PC-3 (cell line): Measurements from ENCODE around the gene SLC6A20. TPM values are rescaled to one million over a fixed set of nuclear protein-coding genes. Genes with fewer than 3 reads are reported as not detected.

ENCODE experiments used
- ATAC-seq: fragments of 200-7000 bp; cut with Tn5 transposase; 2 replicates; pipeline ENCODE4 v1.9.1; 2020; ENCODE audit warnings: mild to moderate bottlenecking, moderate library complexity
- BruUV-seq: library from RNA; stranded (reverse); fragments of 400-500 nt; replicated peaks from 2 replicates; lab custom pipeline; 2021; lab: Mats Ljungman, UMichigan
- CTCF ChIA-PET: fragments of 300-600 bp; sonication (Branson Sonifier 250); formaldehyde crosslinking; loops from one replicate; lab custom pipeline; 2022; ENCODE audit warnings: antibody characterized with exemption; lab: Charles Lee
- POLR2A ChIA-PET: fragments of 300-600 bp; sonication (Branson Sonifier 250); formaldehyde crosslinking; loops from one replicate; lab custom pipeline; 2022; ENCODE audit warnings: antibody characterized with exemption; ENCODE audit not compliant: unreplicated experiment; lab: Charles Lee
- DNase-seq: peaks from one replicate; pipeline ENCODE4 v3.0.0-alpha.2; 2015
- H2AFZ ChIP-seq: fragments of 300-600 bp; sonication (generic); 2 replicates; pipeline ENCODE4 v1.6.0; 2016; ENCODE audit warnings: antibody characterized with exemption, low read length
- H3F3A ChIP-seq: fragments of 300-600 bp; sonication (generic); one replicate; pipeline ENCODE4 v1.6.0; 2017; ENCODE audit warnings: antibody characterized with exemption, low read length, control low read depth, mild to moderate bottlenecking; ENCODE audit not compliant: unreplicated experiment
- H3K27ac ChIP-seq: fragments of 300-600 bp; sonication (generic); 2 replicates; pipeline ENCODE4 v1.5.1; 2016; ENCODE audit warnings: mild to moderate bottlenecking, low read length
- H3K27me3 ChIP-seq: fragments of 300-600 bp; sonication (generic); 2 replicates; pipeline ENCODE4 v1.6.1; 2016; ENCODE audit warnings: low read length, mixed read lengths
- H3K36me3 ChIP-seq: fragments of 300-600 bp; sonication (generic); 2 replicates; pipeline ENCODE4 v1.6.1; 2016; ENCODE audit warnings: low read depth, mixed run types, low read length, mixed read lengths
- H3K4me1 ChIP-seq: fragments of 300-600 bp; sonication (generic); 2 replicates; pipeline ENCODE4 v1.5.1; 2016; ENCODE audit warnings: low read length; ENCODE audit not compliant: insufficient read depth
- H3K4me2 ChIP-seq: fragments of 300-600 bp; sonication (generic); 2 replicates; pipeline ENCODE4 v1.6.0; 2016; ENCODE audit warnings: low read length
- H3K4me3 ChIP-seq: fragments of 300-600 bp; sonication (generic); 2 replicates; pipeline ENCODE4 v1.5.1; 2016; ENCODE audit warnings: mild to moderate bottlenecking, low read length, mixed read lengths
- H3K79me2 ChIP-seq: fragments of 300-600 bp; sonication (generic); 2 replicates; pipeline ENCODE4 v1.6.1; 2017; ENCODE audit warnings: low read length, mixed read lengths
- H3K9ac ChIP-seq: fragments of 300-600 bp; sonication (generic); 2 replicates; pipeline ENCODE4 v1.6.0; 2016; ENCODE audit warnings: mild to moderate bottlenecking, low read length
- H3K9me2 ChIP-seq: fragments of 300-600 bp; sonication (generic); replicated peaks from 2 replicates; pipeline ENCODE4 v1.6.1; 2016; ENCODE audit warnings: mixed run types, low read length, mixed read lengths
- H3K9me3 ChIP-seq: fragments of 300-600 bp; sonication (generic); 2 replicates; pipeline ENCODE4 v1.6.1; 2016; ENCODE audit warnings: low read length, mixed read lengths
- H4K20me1 ChIP-seq: fragments of 300-600 bp; sonication (generic); 2 replicates; pipeline ENCODE4 v1.6.1; 2016; ENCODE audit warnings: low read length, mixed read lengths
- CTCF ChIP-seq: fragments of 300-600 bp; sonication (generic); conservative IDR thresholded peaks from 2 replicates; pipeline ENCODE4 v1.5.1; 2017; ENCODE audit warnings: antibody characterized with exemption, low read depth, mild to moderate bottlenecking, low read length
- EZH2 ChIP-seq: fragments of 300-600 bp; sonication (generic); IDR thresholded peaks from one replicate; pipeline ENCODE4 v1.6.1; 2017; ENCODE audit warnings: antibody characterized with exemption, mild to moderate bottlenecking, low read length; ENCODE audit not compliant: unreplicated experiment
- EZH2phosphoT487 ChIP-seq: fragments of 300-600 bp; sonication (generic); IDR thresholded peaks from 2 replicates; pipeline ENCODE4 v1.6.1; 2018; ENCODE audit warnings: mild to moderate bottlenecking, antibody characterized with exemption, low read length, borderline replicate concordance
- intact Hi-C: fragments of 100-400 bp; cut with micrococcal nuclease; formaldehyde crosslinking; loops from 2 replicates; pipeline ENCODE4 v1.9.0; 2023
- total RNA-seq: library from RNA; depleted of rRNA; stranded (reverse); fragments of >200 nt; gene quantifications from 2 replicates; pipeline ENCODE4 v1.2.3, GENCODE V29; 2014

The SLC6A20 gene
- total RNA-seq, 1 experiment from 2014 or later, result not detected

- CTCF ChIA-PET, result interaction anchor here (0.5 to 2.5 kb wide), 3 partner anchors 15 to 168 kb away, joined by 3 to 41 read pairs (median 7); no protein-coding TSS in a partner anchor
- POLR2A ChIA-PET, result no interaction called here
- Histone ChIP-seq H4K20me1 (no peaks in the 10 kb centered on the region), H3K4me2 (no peak overlapping the region), H3K27ac (no peak overlapping the region), H3K27me3 (no peaks in the 10 kb centered on the region), H3K9me3 (no peaks in the 10 kb centered on the region), H3K4me3 (no peak overlapping the region), H3K4me1 (0 out of 2 replicates have a peak, but pooled peaks cover 7% of the 10 kb centered on the region), H3K36me3 (no peaks in the 10 kb centered on the region), H3K79me2 (no peaks in the 10 kb centered on the region), H2AFZ (no peak overlapping the region), H3K9me2 (no peaks in the 10 kb centered on the region), H3K9ac (no peak overlapping the region), H3F3A (no peaks in the 10 kb centered on the region)
- TF ChIP-seq EZH2 (no peak), CTCF (no peak), EZH2phosphoT487 (no peak)
- BruUV-seq, result no TSS peak
- intact Hi-C loops, result loop anchor here (1.0 to 2.0 kb wide), 5 partner anchors 56 to 317 kb away; no protein-coding TSS in a partner anchor
- ATAC-seq, result no peak
- no peak for DNase-seq
Observed at GRCh38 chr3:45761831-45762230, 34.5 kb downstream of the SLC6A20 start.

GRCh38 chr3:45760878-45761711 lies 35.2 kb downstream of the SLC6A20 start:
- no TSS peak for BruUV-seq
- Histone ChIP-seq H3K36me3 (no peaks in the 10 kb centered on the region), H2AFZ (peak overlapping the region; percentile 56), H4K20me1 (no peaks in the 10 kb centered on the region), H3K27ac (no peak overlapping the region), H3K9me3 (no peaks in the 10 kb centered on the region), H3K4me3 (no peak overlapping the region), H3K9me2 (no peaks in the 10 kb centered on the region), H3F3A (no peaks in the 10 kb centered on the region), H3K79me2 (no peaks in the 10 kb centered on the region), H3K4me1 (0 out of 2 replicates have a peak, but pooled peaks cover 7% of the 10 kb centered on the region), H3K9ac (no peak overlapping the region), H3K27me3 (no peaks in the 10 kb centered on the region), H3K4me2 (peak overlapping the region; percentile 32)
- TF ChIP-seq EZH2phosphoT487 (no peak), CTCF (peak; percentile 91)
- intact Hi-C loops, result loop anchor here (1.0 to 2.0 kb wide), 5 partner anchors 57 to 318 kb away; no protein-coding TSS in a partner anchor
- peak; percentile 69 for DNase-seq
- ChIA-PET CTCF (interaction anchor here (0.5 to 2.5 kb wide), 7 partner anchors 32 to 617 kb away, joined by 3 to 41 read pairs (median 7); no protein-coding TSS in a partner anchor), POLR2A (interaction anchor here (0.5 to 0.7 kb wide), 2 partner anchors 62 to 168 kb away, joined by 11 to 15 read pairs; no protein-coding TSS in a partner anchor)
- ATAC-seq, result peak; percentile 94
